ENCODE results near the gene TEDC2. TPM values are rescaled to one million over a fixed set of nuclear protein-coding genes. Genes with fewer than 3 reads are reported as not detected.
A peak's percentile ranks its signal among the peaks of the same experiment; 100 is the strongest.

The TEDC2 gene
- total RNA-seq, 4 donors from 2014 or later: 1.4 to 13.2 (median 3.7) TPM

GRCh38 chr16:2486645-2487516 lies 27.0 kb downstream of the TEDC2 start:
- peak in 5 of 6 experiments; percentile 29 to 51 (median 45) for TF ChIP-seq CTCF (IDR thresholded peaks at IDR 0.05)
- TF ChIP-seq POLR2A (IDR thresholded peaks at IDR 0.05): no peak
- no peaks in the 10 kb centered on the region for H3K9me3 ChIP-seq
- no peaks in the 10 kb centered on the region for H3K27me3 ChIP-seq
- H3K4me3 ChIP-seq: peak overlapping the region in 1 of 4 donors; percentile 12
- peak; percentile 71 to 88 (median 81) for DNase-seq
- H3K27ac ChIP-seq: no peak overlapping the region
- H3K36me3 ChIP-seq: no peaks in the 10 kb centered on the region
- peaks cover 0 to 11% (median 5%) of the 10 kb centered on the region in 4 donors for H3K4me1 ChIP-seq

- no peak for DNase-seq
- Histone ChIP-seq H3K4me3 (no peak overlapping the region), H3K27me3 (no peaks in the 10 kb centered on the region), H3K9me3 (no peaks in the 10 kb centered on the region), H3K36me3 (no peaks in the 10 kb centered on the region), H3K4me1 (peaks cover 0 to 11% (median 5%) of the 10 kb centered on the region in 4 donors), H3K27ac (no peak overlapping the region)
- no peak for TF ChIP-seq CTCF (IDR thresholded peaks at IDR 0.05)
- no peak for TF ChIP-seq POLR2A (IDR thresholded peaks at IDR 0.05)
Observed at GRCh38 chr16:2487517-2487842, 27.6 kb downstream of the TEDC2 start.

DNA sequence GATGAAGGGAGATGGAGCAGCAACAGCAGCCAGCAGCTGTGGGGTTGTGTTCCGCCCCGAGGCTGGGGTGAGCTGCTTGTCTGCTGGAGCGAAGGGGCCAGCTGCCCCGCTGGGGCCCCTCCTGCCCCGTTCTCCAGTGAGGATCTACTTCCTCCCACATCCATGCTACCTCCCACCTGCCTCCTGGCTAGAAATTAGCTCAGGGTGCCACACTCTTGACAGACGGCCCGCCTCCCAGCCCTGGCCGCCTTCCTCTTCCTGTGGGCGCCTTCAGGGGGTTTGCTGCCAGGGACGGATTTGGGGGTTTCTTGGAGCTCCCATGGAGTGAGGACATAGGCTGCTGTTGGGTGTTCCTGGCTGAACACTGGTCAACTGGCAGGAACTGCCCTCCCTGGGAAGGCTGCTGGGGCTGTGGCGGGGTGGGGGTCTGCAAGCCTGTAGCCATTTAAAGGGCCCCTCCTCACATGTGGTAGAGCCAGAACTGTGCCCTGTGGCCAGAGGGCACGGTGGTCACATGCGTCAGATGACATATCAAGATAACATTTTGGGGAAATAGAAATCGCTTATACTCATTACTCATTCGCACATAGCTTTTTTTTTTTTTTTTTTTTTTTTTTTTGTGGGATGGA lies 28.1 kb downstream of the TEDC2 start:
- H3K4me1 ChIP-seq: peaks cover 0 to 11% (median 5%) of the 10 kb centered on the region in 4 donors

DNA sequence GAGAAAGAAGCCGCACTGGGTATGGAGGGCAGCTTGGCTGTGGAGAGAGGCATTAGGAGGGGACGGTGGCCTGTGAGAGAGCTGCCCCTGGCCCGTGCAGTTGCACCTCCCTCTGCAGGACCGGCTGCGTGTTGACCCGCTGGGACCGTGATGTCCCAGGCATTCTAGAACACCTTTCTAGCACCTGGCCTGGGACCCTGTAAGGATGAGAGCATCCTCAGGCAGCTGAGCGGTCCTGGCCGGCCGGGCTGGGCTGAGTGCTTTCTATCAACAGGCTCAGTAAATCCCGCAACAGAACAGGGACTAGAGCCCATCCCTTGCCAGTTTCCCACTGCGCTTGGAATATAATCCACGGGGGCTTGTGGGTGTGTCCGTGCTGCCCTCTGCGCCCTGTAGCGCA lies 29.7 kb downstream of the TEDC2 start:
- Histone ChIP-seq H3K4me3 (no peak overlapping the region), H3K9me3 (no peaks in the 10 kb centered on the region), H3K4me1 (peaks cover 0 to 11% (median 2%) of the 10 kb centered on the region in 4 donors), H3K36me3 (no peaks in the 10 kb centered on the region), H3K27me3 (no peaks in the 10 kb centered on the region), H3K27ac (no peak overlapping the region)
- TF ChIP-seq POLR2A (IDR thresholded peaks at IDR 0.05): no peak
- TF ChIP-seq CTCF (IDR thresholded peaks at IDR 0.05): no peak
- no peak for DNase-seq

More for the DNA sequence above, 28.1 kb downstream of the TEDC2 start:
- no peaks in the 10 kb centered on the region for H3K9me3 ChIP-seq
- no peaks in the 10 kb centered on the region for H3K36me3 ChIP-seq
- no peak for DNase-seq
- no peak overlapping the region for H3K4me3 ChIP-seq
- H3K27ac ChIP-seq: no peak overlapping the region
- H3K27me3 ChIP-seq: no peaks in the 10 kb centered on the region
- no peak for TF ChIP-seq POLR2A (IDR thresholded peaks at IDR 0.05)
- TF ChIP-seq CTCF (IDR thresholded peaks at IDR 0.05): no peak

- Histone ChIP-seq H3K27ac (no peak overlapping the region), H3K4me3 (no peak overlapping the region), H3K4me1 (peaks cover 0 to 11% (median 2%) of the 10 kb centered on the region in 4 donors), H3K36me3 (no peaks in the 10 kb centered on the region), H3K9me3 (no peaks in the 10 kb centered on the region), H3K27me3 (no peaks in the 10 kb centered on the region)
- no peak for TF ChIP-seq CTCF (IDR thresholded peaks at IDR 0.05)
- TF ChIP-seq POLR2A (IDR thresholded peaks at IDR 0.05): no peak
- no peak for DNase-seq
Observed at GRCh38 chr16:2490190-2491105, 30.5 kb downstream of the TEDC2 start.
